Stimulated activated naive CD4-positive, alpha-beta T cell treated with Interleukin-2 at 50 U/mL for 16 hours (primary cell): Measurements from ENCODE around the gene TNFSF15.
"Not testable (repeated sequence)": the region's sequence is repeated elsewhere in the genome, so short reads cannot be mapped to it uniquely, and the experiment has no call there.

Experiments used
- DNase-seq: peaks from one replicate; lab custom pipeline; 2025; lab: John Stamatoyannopoulos, UW

Gene TNFSF15

DNA sequence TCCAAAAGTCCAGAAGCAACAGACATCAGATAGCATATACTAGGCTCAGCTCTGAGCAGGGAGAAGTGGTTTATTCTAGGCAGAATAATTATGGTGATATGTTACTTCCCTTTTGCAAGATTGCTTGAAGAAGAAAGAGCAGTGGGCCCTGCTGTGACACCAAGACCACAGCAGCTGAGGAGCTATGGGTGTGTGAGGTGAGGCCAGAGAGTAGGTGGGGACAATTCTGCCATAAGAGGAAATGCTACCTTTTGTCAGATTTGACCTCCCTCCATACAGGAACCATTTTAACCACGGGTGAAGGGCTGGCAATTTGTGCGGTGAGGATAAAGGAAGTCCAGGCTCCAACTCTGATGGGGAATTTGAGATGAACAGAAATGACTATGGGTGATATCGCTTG is 51.3 kb downstream of the TNFSF15 start:
- no peak for DNase-seq

DNA sequence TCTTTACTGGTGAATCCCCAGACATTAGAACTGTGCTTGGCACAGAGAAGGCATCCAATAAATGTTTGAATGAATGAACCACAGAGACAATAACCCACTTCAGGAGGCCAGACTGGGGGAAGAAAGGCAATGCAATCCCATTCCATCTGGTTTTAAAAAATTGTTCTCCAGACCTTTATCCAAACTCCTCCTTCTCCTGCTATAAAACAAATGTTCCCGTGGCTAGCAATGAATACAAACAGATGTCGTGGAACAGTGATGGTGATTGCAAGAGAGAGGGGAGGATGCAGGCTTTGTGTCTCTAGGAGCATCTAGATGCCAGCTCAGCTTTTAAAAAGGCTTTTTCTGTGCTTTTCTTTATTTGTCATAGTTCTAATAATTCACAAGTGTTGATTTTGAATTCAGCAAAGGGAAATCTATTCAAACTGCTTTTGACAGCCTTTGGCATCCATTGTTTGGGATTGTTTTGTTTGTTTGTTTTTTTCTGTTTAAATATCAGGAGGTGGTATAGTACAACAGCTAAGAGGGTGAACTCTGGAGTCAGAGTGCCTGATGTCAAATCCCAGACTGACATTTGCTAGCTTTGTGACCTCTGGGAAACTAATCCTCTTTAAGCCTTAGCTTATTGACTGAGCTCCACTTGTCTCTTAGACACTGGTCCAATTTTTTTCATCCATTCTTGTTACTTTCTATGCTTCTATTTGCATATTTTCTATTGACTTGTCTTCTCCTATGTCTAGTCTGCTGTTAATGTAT is 59.1 kb downstream of the TNFSF15 start:
- DNase-seq, result no peak

GRCh38 chr9:114745879-114746550 is 59.8 kb downstream of the TNFSF15 start:
- no peak for DNase-seq

DNA sequence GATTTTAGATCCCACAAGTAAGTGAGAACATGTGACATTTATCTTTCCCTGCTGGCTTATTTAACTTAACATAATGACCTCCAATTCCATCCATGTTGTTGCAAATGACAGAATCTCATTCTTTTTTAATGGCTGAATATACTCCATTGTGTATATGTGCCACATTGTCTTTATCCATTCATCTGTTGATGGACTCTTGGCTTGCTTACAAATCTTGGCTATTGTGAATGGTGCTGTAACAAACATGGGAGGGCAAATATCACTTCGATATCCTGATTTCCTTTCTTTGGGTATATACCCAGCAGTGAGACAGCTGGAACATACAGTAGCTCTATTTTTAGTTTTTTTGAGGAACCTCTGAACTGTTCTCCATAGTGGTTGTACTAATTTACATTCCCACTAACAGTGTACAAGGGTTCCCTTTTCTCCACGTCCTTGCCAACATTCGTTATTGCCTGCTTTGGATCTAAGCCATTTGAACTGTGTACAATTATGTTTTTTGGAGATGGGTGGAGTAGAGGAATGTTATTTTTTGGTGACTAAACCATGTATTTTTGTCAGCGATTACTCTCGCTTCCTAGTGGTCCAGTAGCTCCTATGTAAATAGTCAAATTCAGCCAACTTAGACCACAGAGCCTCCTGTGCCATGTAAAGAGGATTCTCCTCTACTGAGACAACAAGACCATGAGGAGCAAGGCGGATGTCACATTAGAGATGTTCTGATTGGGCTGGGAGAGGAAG is 60.6 kb downstream of the TNFSF15 start:
- DNase-seq, result no peak

DNA sequence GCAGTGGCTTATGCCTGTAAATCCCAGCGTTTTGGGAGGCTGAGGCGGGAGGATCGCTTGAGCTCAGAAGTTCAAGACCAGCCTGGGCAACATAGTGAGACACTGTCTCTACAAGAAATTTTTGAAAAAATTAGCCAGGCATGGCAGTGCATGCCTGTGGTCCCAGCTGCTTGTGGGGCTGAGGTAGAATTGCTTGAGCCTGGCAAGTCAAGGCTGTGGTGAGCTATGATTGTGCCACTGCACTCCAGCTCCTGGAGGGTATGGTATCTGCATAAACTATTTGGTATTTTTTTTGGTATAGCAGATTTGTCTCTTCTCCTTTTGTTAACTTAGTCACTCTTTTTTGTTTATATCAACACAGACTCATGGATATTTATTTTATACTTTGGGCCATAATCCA is 62.4 kb downstream of the TNFSF15 start:
- no peak for DNase-seq

DNA sequence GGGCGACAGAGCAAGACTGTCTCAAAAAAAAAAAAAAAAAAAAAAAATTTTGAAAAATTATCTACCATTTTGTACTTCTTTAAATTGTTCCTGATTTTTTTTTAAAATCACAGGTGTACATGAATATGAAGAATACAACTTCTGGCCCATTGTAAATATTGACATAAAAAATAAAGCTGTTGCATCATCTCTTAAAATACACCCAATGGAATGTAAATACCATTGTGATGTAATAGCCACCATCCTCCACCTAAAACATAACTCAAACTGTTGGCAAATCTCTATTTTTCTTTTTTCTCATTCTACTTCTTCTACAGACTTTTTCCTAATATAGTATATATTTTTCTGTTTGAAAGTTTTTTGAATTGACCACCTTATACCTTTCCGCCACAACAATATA is 62.9 kb downstream of the TNFSF15 start:
- no peak for DNase-seq

GRCh38 chr9:114741521-114741920 is 64.3 kb downstream of the TNFSF15 start:
- DNase-seq, result not testable (repeated sequence)

- peak; percentile 53 for DNase-seq
Observed at GRCh38 chr9:114738581-114739316, 67.1 kb downstream of the TNFSF15 start.

DNA sequence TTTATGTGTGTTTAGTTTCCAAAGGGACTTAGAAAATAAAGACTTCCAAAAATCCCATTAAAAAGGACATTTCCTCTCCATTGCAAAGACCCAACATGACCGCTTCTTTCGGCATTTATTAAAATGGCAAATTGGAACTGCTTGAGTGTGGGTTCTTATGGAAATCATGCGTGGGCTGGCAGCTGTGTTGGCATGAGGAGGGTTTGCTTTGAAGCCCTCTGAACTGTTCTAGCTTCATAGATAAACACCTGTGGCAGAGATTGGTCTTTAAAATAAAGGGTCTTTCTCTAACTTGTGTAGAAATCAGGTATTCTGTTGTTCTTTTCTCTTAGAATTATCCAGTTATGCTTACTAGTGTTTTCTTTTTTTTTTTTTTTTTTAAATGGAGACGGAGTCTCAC is 68.0 kb downstream of the TNFSF15 start:
- no peak for DNase-seq

DNA sequence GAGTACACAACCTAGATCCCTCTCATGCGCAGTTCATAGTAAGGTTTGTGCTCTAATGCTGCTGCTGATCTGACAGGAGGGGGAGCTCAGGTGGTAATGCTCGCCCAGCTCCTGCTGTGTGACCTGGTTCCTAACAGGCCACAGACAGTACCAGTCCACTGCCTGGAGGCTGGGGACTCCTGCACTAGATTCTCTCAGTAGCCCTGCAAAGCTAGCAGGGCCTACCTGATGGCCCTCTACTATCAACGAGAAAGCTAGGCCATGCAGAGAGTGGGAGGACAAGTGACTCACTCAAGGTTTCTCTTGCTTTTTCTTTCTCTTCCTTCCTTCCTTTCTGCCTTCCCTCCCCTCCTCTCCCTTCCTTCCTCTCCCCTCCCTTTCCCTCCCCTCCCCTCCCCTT is 68.7 kb downstream of the TNFSF15 start:
- DNase-seq, result peak; percentile 19

DNA sequence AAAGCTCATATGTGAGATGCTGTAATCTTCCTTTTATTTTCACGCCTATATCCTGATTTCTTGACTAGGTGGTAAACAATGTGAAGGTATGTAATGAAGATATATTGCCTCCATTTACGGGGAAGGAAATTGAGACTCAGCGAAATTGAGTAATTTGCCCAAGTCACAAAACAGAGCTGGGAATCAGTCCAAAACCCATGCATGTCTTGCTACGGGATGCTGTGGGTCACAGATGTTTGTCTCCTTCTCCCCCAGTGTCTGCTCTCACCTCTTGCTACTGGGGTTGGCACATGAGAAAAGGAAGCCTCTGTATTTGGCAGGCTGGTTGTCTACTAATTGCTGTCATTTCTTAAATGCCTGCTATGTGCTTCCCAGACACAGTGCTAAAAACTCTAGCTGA is 70.1 kb downstream of the TNFSF15 start:
- DNase-seq, result no peak

DNA sequence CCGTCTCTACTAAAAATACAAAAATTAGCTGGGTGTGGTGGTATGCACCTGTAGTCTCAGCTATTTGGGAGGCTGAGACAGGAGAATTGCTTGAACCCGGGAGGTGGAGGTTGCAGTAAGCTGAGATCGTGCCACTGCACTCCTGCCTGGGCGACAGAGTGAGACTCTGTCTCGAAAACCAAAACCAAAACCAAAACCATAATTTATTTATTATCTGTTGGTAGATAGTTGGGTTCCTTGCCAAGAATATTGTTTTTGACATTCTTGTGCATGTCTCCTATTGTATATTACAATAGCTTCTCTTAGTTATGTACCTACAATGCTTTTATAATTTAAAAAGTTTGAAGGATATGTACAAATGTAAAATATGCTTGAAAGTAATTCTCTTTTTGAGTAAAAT is 70.7 kb downstream of the TNFSF15 start:
- not testable (repeated sequence) for DNase-seq
